IMR-90 (cell line): ENCODE results near the gene CYP21A2. TPM values are rescaled to one million over a fixed set of nuclear protein-coding genes. Genes with fewer than 3 reads are reported as not detected.

Experiments
- ATAC-seq: fragments of 200-7000 bp; cut with Tn5 transposase; 2 replicates; pipeline ENCODE4 v1.9.1; 2020; ENCODE audit warnings: low read depth, mild to moderate bottlenecking, moderate library complexity
- BruUV-seq: library from RNA; stranded (reverse); fragments of 400-500 nt; replicated peaks from 2 replicates; lab custom pipeline; 2021; lab: Mats Ljungman, UMichigan
- CTCF ChIA-PET: fragments of 300-600 bp; formaldehyde crosslinking; extraction: SDS; loops from one replicate; lab custom pipeline; 2021; ENCODE audit warnings: antibody characterized with exemption; lab: Yijun Ruan, JAX
- POLR2A ChIA-PET: fragments of 300-600 bp; sonication (Branson Sonifier 250); formaldehyde crosslinking; loops from one replicate; lab custom pipeline; 2022; ENCODE audit warnings: antibody characterized with exemption; ENCODE audit not compliant: unreplicated experiment; lab: Charles Lee
- DNase-seq: peaks from one replicate; pipeline ENCODE4 v3.0.0; 2013
- H2AFZ ChIP-seq: replicated peaks from 2 replicates; pipeline ENCODE3; 2013; ENCODE audit warnings: low read length, mild to moderate bottlenecking; ENCODE audit not compliant: poor library complexity
- H2AK5ac ChIP-seq: 2 replicates; pipeline ENCODE4 v1.6.1; 2013; ENCODE audit warnings: low read depth, low read length, inconsistent platforms
- H2AK9ac ChIP-seq: replicated peaks from 2 replicates; pipeline ENCODE3; 2013; ENCODE audit warnings: mild to moderate bottlenecking, low read depth, low read length, moderate library complexity; ENCODE audit not compliant: poor library complexity
- H2BK120ac ChIP-seq: 2 replicates; pipeline ENCODE4 v1.6.1; 2013; ENCODE audit warnings: low read depth, low read length, inconsistent platforms
- H2BK15ac ChIP-seq: 3 replicates; pipeline ENCODE4 v1.6.1; 2013; ENCODE audit warnings: low read depth, low read length, inconsistent platforms
- H2BK20ac ChIP-seq: 2 replicates; pipeline ENCODE4 v1.6.1; 2013; ENCODE audit warnings: low read depth, mild to moderate bottlenecking, inconsistent platforms, low read length, moderate library complexity
- H2BK5ac ChIP-seq: 2 replicates; pipeline ENCODE4 v1.6.1; 2013; ENCODE audit warnings: mild to moderate bottlenecking, low read depth, low read length, inconsistent platforms; ENCODE audit not compliant: poor library complexity, severe bottlenecking
- H3K14ac ChIP-seq: replicated peaks from 2 replicates; pipeline ENCODE4 v1.6.1; 2013; ENCODE audit warnings: low read depth, low read length, inconsistent platforms
- H3K18ac ChIP-seq: 2 replicates; pipeline ENCODE4 v1.6.1; 2013; ENCODE audit warnings: low read depth, low read length, control low read depth
- H3K23ac ChIP-seq: 2 replicates; pipeline ENCODE4 v1.6.1; 2013; ENCODE audit warnings: low read depth, low read length, inconsistent platforms
- H3K27ac ChIP-seq: 2 replicates; pipeline ENCODE4 v1.5.1; 2013; ENCODE audit warnings: mild to moderate bottlenecking, control low read depth, low read length; ENCODE audit not compliant: insufficient read depth
- H3K27me3 ChIP-seq: 2 replicates; pipeline ENCODE4 v1.6.1; 2013; ENCODE audit warnings: low read length; ENCODE audit not compliant: control insufficient read depth, insufficient read depth
- H3K36me3 ChIP-seq: 2 replicates; pipeline ENCODE4 v1.6.1; 2013; ENCODE audit warnings: low read length, mixed read lengths; ENCODE audit not compliant: control insufficient read depth, insufficient read depth
- H3K4ac ChIP-seq: 2 replicates; pipeline ENCODE4 v1.6.1; 2013; ENCODE audit warnings: low read depth, low read length, inconsistent platforms
- H3K4me1 ChIP-seq: 2 replicates; pipeline ENCODE4 v1.6.1; 2013; ENCODE audit warnings: low read length, mixed read lengths; ENCODE audit not compliant: control insufficient read depth, insufficient read depth
- H3K4me2 ChIP-seq: 2 replicates; pipeline ENCODE4 v1.6.1; 2013; ENCODE audit warnings: low read depth, mild to moderate bottlenecking, control low read depth, low read length, moderate library complexity
- H3K4me3 ChIP-seq: 2 replicates; pipeline ENCODE4 v1.5.1; 2013; ENCODE audit warnings: low read depth, mild to moderate bottlenecking, control low read depth, low read length, moderate library complexity; ENCODE audit not compliant: insufficient read depth
- H3K56ac ChIP-seq: 2 replicates; pipeline ENCODE4 v1.6.1; 2013; ENCODE audit warnings: low read length, inconsistent platforms; ENCODE audit not compliant: insufficient read depth; ENCODE audit errors: extremely low read depth
- H3K79me1 ChIP-seq, 2 experiments: 2 replicates each; pipeline ENCODE4 v1.6.1; 2013; ENCODE audit warnings: low read length in 2 of 2, inconsistent platforms in 1 of 2, low read depth in 1 of 2
- H3K9ac ChIP-seq: 2 replicates; pipeline ENCODE4 v1.6.1; 2013; ENCODE audit warnings: low read depth, low read length, control low read depth
- H3K9me1 ChIP-seq: 2 replicates; pipeline ENCODE4 v1.6.1; 2013; ENCODE audit warnings: low read length, inconsistent platforms; ENCODE audit not compliant: insufficient read depth
- H3K9me3 ChIP-seq: 2 replicates; pipeline ENCODE4 v1.6.1; 2013; ENCODE audit warnings: low read length; ENCODE audit not compliant: control insufficient read depth, insufficient read depth
- H4K20me1 ChIP-seq: 2 replicates; pipeline ENCODE4 v1.6.1; 2013; ENCODE audit warnings: low read length, inconsistent platforms; ENCODE audit not compliant: insufficient read depth
- H4K5ac ChIP-seq: 2 replicates; pipeline ENCODE4 v1.6.1; 2013; ENCODE audit warnings: mild to moderate bottlenecking, low read depth, low read length, control low read depth
- H4K8ac ChIP-seq, 2 experiments: 2 replicates each; pipeline ENCODE4 v1.6.1; 2013; ENCODE audit warnings: low read depth in 2 of 2, low read length in 2 of 2, control low read depth in 1 of 2, inconsistent platforms in 1 of 2
- H4K91ac ChIP-seq: 2 replicates; pipeline ENCODE4 v1.6.1; 2013; ENCODE audit warnings: low read depth, low read length, inconsistent platforms; ENCODE audit not compliant: insufficient read depth
- CEBPB ChIP-seq: IDR thresholded peaks from 2 replicates; pipeline ENCODE4 v1.6.1; 2012; ENCODE audit warnings: low read depth, low read length, improper control_type of control experiment
- MAFK ChIP-seq: IDR thresholded peaks from 2 replicates; pipeline ENCODE4 v1.6.1; 2012; ENCODE audit warnings: low read depth, low read length, improper control_type of control experiment
- MAZ ChIP-seq: IDR thresholded peaks from 2 replicates; pipeline ENCODE4 v1.6.1; 2012; ENCODE audit warnings: low read depth, mild to moderate bottlenecking, low read length, improper control_type of control experiment, moderate library complexity, borderline replicate concordance
- POLR2A ChIP-seq: IDR thresholded peaks from 2 replicates; pipeline ENCODE4 v1.6.1; 2012; ENCODE audit warnings: mild to moderate bottlenecking, low read depth, low read length
- RAD21 ChIP-seq: IDR thresholded peaks from 2 replicates; pipeline ENCODE4 v1.6.1; 2012; ENCODE audit warnings: low read length, improper control_type of control experiment
- RFX5 ChIP-seq: IDR thresholded peaks from 2 replicates; pipeline ENCODE4 v1.8.0; 2012; ENCODE audit warnings: low read depth, mild to moderate bottlenecking, low read length, moderate library complexity
- WGBS, 2 experiments: methylation state at CpG; one replicate each; pipeline versions ENCODE4 v1.1.5 to v1.1.7; 2013; ENCODE audit warnings: missing lambda C conversion rate in 2 of 2; ENCODE audit not compliant: insufficient read length in 1 of 2; ENCODE audit errors: extremely low coverage in 2 of 2; 5-methylcytosine and 5-hydroxymethylcytosine counted together
- dilution Hi-C: fragments of 300-500 bp; cut with HindIII; formaldehyde crosslinking; loops from one replicate; pipeline ENCODE4 v1.14.3; 2018; ENCODE audit warnings: low sequenced_read_pairs; ENCODE audit not compliant: unreplicated experiment
- in situ Hi-C: fragments of 300-500 bp; cut with MboI; formaldehyde crosslinking; loops from 3 replicates; pipeline ENCODE4 v1.14.3; 2019; ENCODE audit warnings: low sequenced_read_pairs, inconsistent platforms, mixed read lengths
- intact Hi-C: fragments of 100-400 bp; cut with micrococcal nuclease; formaldehyde crosslinking; loops from 2 replicates; pipeline ENCODE4 v1.10.0; 2022
- polyA plus RNA-seq, 3 experiments: library from polyadenylated mRNA; depleted of rRNA; stranded (reverse); fragments of >200 nt; gene quantifications; 2 replicates each; pipeline ENCODE4 v1.2.3, GENCODE V29; 2012; ENCODE audit warnings: low replicate concordance in 1 of 3
- total RNA-seq: library from RNA; depleted of rRNA; stranded (reverse); fragments of >200 nt; gene quantifications from 2 replicates; pipeline ENCODE4 v1.2.3, GENCODE V29; 2012
- TF ChIP-seq, protein P1 (sequence below): fragments of 150-350 bp; IDR thresholded peaks from 2 replicates; pipeline ENCODE4 v1.6.1; 2016; ENCODE audit warnings: low read depth, mild to moderate bottlenecking, low read length, moderate library complexity, borderline replicate concordance

The CYP21A2 gene
- total and polyA plus RNA-seq, 2 of the 4 experiments (the other 2 are of a cell fraction) = 0.03 TPM; not detected in 1

DNA sequence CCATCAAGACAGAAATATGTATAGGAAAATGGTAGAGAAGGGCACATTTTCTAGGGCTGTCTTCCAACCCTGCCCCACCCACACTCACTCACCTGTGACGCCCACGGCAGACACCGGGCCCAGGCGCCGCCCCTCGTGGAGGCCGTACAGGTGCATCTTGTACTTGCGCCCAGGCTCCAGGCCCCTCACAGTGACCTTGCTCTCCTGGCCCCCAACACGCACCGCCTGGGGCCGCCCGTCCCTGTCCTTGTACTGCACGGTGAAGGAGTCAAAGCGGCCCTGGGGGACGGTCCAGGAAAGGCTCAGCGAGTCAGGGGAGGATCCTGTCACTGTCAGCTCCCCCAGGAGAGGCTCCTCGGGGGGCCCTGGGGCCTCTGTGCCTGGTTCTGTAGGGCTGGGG is 19.8 kb downstream of the CYP21A2 start:
- no peak overlapping the region for H2BK15ac ChIP-seq
- POLR2A ChIA-PET = no interaction called here
- H3K4ac ChIP-seq = no peak overlapping the region
- H2AK5ac ChIP-seq = no peak overlapping the region
- no peaks in the 10 kb centered on the region for H3K79me1 ChIP-seq
- H3K4me2 ChIP-seq = no peak overlapping the region
- H3K27ac ChIP-seq = no peak overlapping the region
- H3K9me3 ChIP-seq = no peaks in the 10 kb centered on the region
- no peak overlapping the region for H4K91ac ChIP-seq
- TF ChIP-seq CEBPB (no peak), MAFK (no peak), MAZ (no peak), POLR2A (no peak), RAD21 (no peak), RFX5 (no peak)
- TF ChIP-seq, protein P1, sequence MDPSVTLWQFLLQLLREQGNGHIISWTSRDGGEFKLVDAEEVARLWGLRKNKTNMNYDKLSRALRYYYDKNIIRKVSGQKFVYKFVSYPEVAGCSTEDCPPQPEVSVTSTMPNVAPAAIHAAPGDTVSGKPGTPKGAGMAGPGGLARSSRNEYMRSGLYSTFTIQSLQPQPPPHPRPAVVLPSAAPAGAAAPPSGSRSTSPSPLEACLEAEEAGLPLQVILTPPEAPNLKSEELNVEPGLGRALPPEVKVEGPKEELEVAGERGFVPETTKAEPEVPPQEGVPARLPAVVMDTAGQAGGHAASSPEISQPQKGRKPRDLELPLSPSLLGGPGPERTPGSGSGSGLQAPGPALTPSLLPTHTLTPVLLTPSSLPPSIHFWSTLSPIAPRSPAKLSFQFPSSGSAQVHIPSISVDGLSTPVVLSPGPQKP = no peak
- no peak overlapping the region for H4K5ac ChIP-seq
- dilution Hi-C loops = no loop called here
- H3K27me3 ChIP-seq = peaks cover 32% of the 10 kb centered on the region
- H3K9me1 ChIP-seq = no peaks in the 10 kb centered on the region
- H3K4me1 ChIP-seq = no peaks in the 10 kb centered on the region
- H2BK5ac ChIP-seq = no peak overlapping the region
- H3K36me3 ChIP-seq = no peaks in the 10 kb centered on the region
- in situ Hi-C loops = no loop called here
- H2BK20ac ChIP-seq = no peak overlapping the region
- no peak overlapping the region for H4K8ac ChIP-seq
- WGBS, 2 experiments = 80% methylated on average over 9 of the region's 17 CpGs; no CpG with 5 or more reads in 1 of the 2 experiments
- ATAC-seq (no peak), DNase-seq (no peak)
- H3K23ac ChIP-seq = no peak overlapping the region
- CTCF ChIA-PET = no interaction called here
- H2AK9ac ChIP-seq = no peak overlapping the region
- intact Hi-C loops = no loop called here
- no peaks in the 10 kb centered on the region for H4K20me1 ChIP-seq
- no peak overlapping the region for H3K56ac ChIP-seq
- H3K14ac ChIP-seq = no peak overlapping the region
- H2AFZ ChIP-seq = no peak overlapping the region
- no peak overlapping the region for H2BK120ac ChIP-seq
- no TSS peak for BruUV-seq
- H3K18ac ChIP-seq = no peak overlapping the region
- no peak overlapping the region for H3K4me3 ChIP-seq
- H3K9ac ChIP-seq = no peak overlapping the region
